Epithelial cell of esophagus (primary cell): ENCODE results near the gene RFC4.

Experiments used
- DNase-seq: peaks from one replicate; pipeline ENCODE4 v3.0.0; 2010; ENCODE audit warnings: low read depth
- H3K4me3 ChIP-seq: 2 replicates; pipeline ENCODE4 v1.5.1; 2011; ENCODE audit warnings: mild to moderate bottlenecking, low read length, control low read depth
- TF ChIP-seq, protein P1 (sequence below): IDR thresholded peaks from 2 replicates; pipeline ENCODE4 v1.5.1; 2011; ENCODE audit warnings: low read depth, mild to moderate bottlenecking, low read length, control low read depth, inconsistent platforms; ENCODE audit not compliant: insufficient read depth; ENCODE audit errors: missing control alignments

Gene RFC4

DNA sequence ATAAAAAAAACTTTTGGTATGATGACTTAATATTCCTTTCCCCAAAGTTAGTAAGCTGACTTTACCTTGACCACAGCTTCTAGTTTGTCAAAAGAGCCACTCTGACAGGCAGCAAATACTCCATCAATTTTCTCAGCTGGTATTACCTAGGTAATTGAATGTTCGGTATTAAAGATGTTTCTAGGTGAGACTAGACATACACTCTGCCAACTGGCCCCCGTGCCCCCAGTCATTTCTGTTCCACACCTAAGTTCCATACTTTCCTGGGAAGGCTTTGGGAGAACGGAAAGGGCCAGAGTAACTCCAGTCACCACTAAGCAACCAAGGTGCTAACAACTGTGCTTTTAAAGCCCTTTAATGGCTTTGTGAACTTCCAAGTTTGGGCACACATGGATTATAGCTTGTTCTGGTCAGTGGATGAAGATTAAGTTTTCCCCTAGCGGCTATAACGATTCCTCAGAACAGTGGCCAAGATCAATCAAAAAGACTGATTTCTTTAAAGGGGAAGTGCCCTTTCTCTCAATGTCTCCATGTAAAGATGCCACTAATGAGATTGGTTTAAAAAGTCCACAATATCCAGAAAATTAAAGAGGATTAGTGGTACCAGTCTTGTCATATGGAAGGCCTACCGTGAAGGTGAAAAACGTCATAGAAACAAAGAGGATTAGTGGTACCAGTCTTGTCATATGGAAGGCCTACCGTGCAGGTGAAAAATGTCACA is 15.9 kb downstream of the RFC4 start:
- TF ChIP-seq, protein P1, sequence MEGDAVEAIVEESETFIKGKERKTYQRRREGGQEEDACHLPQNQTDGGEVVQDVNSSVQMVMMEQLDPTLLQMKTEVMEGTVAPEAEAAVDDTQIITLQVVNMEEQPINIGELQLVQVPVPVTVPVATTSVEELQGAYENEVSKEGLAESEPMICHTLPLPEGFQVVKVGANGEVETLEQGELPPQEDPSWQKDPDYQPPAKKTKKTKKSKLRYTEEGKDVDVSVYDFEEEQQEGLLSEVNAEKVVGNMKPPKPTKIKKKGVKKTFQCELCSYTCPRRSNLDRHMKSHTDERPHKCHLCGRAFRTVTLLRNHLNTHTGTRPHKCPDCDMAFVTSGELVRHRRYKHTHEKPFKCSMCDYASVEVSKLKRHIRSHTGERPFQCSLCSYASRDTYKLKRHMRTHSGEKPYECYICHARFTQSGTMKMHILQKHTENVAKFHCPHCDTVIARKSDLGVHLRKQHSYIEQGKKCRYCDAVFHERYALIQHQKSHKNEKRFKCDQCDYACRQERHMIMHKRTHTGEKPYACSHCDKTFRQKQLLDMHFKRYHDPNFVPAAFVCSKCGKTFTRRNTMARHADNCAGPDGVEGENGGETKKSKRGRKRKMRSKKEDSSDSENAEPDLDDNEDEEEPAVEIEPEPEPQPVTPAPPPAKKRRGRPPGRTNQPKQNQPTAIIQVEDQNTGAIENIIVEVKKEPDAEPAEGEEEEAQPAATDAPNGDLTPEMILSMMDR = no peak
- DNase-seq = peak; percentile 49
- no peak overlapping the region for H3K4me3 ChIP-seq

DNA sequence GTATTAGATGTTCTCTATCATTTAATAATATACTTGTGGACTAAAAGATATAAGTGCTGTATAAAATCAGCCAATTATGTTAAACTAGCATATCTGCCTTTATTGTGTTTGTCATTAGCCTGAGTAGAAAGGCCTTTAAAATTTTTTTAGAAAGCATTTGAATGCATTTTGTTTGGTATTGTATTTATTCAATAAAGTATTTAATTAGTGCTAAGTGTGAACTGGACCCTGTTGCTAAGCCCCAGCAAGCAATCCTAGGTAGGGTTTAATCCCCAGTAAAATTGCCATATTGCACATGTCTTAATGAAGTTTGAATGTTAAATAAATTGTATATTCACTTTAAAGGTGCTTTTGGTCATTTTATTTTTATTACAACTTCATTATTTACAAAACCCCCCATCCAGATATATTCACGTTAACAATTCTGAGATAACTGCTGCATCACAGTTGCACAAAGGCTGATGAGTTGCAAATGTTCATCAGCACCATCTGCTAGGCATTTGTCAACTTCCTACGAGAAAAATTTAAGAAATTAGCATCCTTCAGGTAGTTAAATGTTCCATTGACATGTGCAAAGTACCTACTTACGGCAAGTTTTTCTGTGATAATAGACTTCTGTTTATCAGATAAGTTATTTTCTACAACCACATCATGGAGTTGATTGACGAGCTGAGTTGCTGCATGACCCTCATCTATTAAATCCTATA is 16.6 kb downstream of the RFC4 start:
- TF ChIP-seq, protein P1 = no peak
- no peak for DNase-seq

DNA sequence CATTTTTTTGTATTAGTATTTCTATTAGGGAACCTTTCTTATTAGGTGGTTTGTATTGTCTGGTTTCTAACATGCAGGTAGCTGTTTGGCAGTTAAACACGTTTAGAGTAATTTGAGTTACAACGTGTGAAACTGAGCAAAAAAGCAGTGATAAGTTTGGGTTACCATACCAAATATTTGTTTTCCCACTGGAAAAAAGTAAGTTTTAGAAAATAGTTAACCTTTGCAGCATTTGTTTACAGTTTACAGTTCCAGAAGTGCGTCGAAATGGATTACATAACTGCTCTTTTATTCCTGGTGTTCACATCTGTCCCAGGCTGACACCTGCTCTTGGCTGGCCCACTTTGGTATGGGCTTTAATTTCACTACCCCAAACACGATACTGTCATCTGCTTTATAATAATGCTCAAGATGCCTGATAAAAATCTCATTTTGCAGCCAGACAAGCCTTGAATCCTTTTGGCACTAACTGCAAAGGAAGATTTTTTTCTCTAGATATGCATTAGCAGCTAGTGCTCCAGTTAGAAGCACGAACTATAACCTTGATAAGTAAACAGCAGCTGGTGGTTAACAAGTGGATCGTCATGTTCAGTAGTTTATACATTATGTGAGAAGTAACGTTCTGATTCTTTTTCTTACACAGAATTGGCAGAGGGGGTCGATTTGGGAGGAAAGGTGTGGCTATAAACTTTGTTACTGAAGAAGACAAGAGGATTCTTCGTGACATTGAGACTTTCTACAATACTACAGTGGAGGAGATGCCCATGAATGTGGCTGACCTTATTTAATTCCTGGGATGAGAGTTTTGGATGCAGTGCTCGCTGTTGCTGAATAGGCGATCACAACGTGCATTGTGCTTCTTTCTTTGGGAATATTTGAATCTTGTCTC is 17.6 kb downstream of the RFC4 start:
- H3K4me3 ChIP-seq = no peak overlapping the region
- no peak for DNase-seq
- TF ChIP-seq, protein P1 = no peak

More for the DNA sequence above, 16.6 kb downstream of the RFC4 start:
- H3K4me3 ChIP-seq = no peak overlapping the region

DNA sequence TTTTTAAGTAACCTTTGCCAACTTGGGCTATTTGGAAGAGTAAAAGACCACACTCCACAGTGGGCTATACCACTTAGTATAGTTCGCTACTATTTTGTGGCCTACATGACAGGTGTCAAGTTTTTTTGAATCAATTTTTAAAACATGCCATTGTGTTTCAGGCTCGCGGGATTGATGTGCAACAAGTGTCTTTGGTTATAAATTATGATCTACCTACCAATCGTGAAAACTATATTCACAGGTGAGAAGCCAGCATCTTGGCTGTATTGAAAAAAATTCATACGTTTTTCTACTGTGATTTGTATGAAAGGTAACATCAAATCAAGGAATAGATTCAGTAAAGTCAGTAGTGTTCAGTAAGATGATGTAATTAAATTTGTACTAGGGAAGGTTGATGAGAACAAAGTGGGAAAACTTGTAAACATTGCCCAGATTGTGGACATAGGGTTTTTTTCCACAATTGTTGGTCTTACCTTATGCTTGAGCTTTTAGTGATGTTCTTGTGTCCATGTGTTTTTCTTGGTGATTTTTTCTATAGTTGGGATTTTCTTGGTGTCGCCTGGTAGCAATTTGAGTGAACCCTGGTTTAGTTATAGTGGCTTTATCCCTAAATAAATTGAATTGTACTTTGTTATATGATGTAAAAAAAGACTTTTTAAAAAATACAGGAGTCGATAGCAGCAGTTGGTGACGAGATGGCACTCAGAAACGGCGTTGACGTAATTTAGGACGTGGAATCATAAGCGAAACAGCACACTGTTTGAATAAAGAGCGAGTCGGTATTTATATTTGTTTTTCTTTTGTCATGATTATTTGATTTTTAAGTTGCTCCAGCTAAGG is 18.4 kb downstream of the RFC4 start:
- no peak for DNase-seq
- H3K4me3 ChIP-seq = peak overlapping the region; percentile 100
- TF ChIP-seq, protein P1 = no peak

DNA sequence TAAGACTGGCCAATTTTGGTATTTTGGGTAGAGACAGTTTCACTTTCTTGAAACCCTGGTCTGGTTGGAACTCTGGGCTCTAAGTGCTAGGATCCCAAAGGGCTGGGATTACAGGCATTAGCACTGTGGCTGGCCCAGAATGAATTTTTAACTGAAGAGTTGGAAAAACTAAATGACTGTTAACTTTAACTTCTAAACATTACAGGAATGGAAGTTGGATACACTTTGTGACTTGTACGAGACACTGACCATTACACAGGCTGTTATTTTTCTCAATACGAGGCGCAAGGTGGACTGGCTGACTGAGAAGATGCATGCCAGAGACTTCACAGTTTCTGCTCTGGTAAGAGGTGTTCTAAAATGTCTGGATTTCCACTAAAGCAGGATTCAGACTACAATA is 19.4 kb downstream of the RFC4 start:
- H3K4me3 ChIP-seq = peak overlapping the region; percentile 100
- no peak for DNase-seq
- TF ChIP-seq, protein P1 = no peak

DNA sequence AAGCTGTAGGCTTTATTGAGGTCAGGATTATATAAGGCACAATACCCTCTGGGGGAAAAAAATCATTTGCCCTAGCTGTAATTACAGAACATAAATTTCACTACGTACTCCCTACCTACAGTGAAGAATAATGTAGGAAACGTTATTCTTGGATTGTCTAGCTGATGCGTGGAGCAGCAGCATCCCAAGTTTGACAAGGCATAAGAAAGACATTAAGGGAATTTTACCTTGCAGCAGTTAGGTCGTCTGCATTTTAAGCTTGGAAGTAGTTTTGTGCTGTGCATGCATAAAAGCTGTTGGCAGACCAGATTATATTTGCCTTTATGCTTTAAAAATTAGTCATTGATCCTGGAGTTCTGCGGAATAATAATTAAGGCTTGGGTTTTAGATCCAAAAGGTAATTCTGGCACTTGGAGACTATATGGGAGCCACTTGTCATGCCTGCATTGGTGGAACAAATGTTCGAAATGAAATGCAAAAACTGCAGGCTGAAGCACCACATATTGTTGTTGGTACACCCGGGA is 20.7 kb downstream of the RFC4 start:
- H3K4me3 ChIP-seq = peak overlapping the region; percentile 100
- TF ChIP-seq, protein P1 = no peak
- DNase-seq = no peak
